Erythroblast (primary cell): Measurements from ENCODE around the gene FRS2.

ENCODE experiments used
- GATA1 ChIP-seq: IDR thresholded peaks from 2 replicates; pipeline ENCODE4 v1.6.1; 2011; ENCODE audit warnings: low read depth, mild to moderate bottlenecking, control low read depth, low read length, moderate library complexity
- POLR2A ChIP-seq: IDR thresholded peaks from 2 replicates; pipeline ENCODE4 v1.6.1; 2011; ENCODE audit warnings: mild to moderate bottlenecking, low read length

DNA sequence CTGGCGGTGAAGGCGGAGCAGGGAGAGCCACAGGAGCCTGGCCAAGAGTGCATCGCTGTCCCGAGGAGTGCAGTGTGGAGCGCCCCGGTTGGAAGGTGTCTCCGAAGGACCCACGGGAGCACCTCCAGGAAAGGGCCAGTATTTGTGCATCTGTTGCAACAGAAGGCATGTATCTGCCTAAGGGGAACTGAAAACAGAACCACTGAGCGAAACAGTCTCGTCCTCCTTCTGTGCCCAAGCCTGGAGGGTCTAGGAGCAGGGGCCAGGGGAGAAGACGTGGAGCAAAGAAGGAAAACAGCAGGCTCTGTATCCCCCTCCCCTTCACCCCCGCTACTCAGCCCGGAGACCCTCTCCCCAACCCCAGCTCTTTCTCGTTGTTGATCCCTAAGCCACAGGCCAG lies 145.8 kb downstream of the FRS2 start:
- TF ChIP-seq POLR2A = no peak
- TF ChIP-seq GATA1 = no peak
